ENCODE results near the gene CNRIP1.

GRCh38 chr2:68351997-68352396 lies 32.2 kb upstream of the CNRIP1 start:
- TF ChIP-seq POLR2AphosphoS5 (IDR thresholded peaks at IDR 0.05) (no peak), CTCF (IDR thresholded peaks at IDR 0.05) (no peak)
